Erythroblast (primary cell): ENCODE results near the gene SETD5.
A peak's percentile ranks its signal among the peaks of the same experiment; 100 is the strongest.

ENCODE experiments used
- GATA1 ChIP-seq: IDR thresholded peaks from 2 replicates; pipeline ENCODE4 v1.6.1; 2011; ENCODE audit warnings: low read depth, mild to moderate bottlenecking, control low read depth, low read length, moderate library complexity
- POLR2A ChIP-seq: IDR thresholded peaks from 2 replicates; pipeline ENCODE4 v1.6.1; 2011; ENCODE audit warnings: mild to moderate bottlenecking, low read length

- TF ChIP-seq POLR2A (peak; percentile 40), GATA1 (no peak)
These were observed 10.1 kb upstream of the SETD5 start for GRCh38 chr3:9387322-9387655.
